DMS53 treated with DMSO at 0.1 percent for 48 hours (cell line): ENCODE data around the gene RASA1.

Experiments
- DNase-seq: peaks from one replicate; lab custom pipeline; 2025; ENCODE audit not compliant: unreplicated experiment; lab: John Stamatoyannopoulos, UW

The RASA1 gene

DNA sequence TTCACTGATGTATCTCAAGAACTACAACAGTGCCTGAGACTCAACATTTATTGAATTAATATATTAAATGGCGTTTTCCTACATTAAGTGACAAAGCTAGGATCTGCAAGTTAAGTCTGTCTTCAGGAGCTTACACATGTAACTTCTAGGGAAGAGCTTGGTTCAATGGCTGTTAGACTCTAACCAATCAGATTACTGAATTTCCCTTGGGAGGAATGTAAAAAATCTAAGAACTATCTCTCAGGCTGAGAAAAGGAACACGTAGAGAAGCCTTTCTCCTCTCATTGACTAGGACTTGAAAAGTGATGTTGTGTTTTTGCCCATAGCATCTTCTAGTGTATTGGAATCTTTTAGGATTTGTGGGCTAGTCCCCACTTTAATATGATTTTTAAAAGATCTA, 91.4 kb downstream of the RASA1 start:
- DNase-seq = no peak

DNA sequence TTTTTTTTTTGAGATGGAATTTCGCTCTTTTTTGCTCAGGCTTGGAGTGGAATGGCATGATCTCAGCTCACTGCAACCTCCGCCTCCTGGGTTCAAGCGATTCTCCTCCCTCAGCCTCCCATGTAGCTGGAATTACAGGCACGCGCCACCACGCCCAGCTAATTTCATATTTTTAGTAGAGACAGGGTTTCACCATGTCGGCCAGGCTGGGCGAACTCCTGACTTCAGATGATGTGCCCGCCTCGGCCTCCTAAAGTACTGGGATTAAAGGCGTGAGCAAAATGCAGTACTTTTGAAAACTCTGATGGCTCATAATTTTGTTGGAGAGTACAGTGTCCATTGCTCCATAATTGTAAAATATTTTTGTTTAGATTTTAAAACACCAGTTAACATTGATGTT, 92.4 kb downstream of the RASA1 start:
- DNase-seq = no peak

DNA sequence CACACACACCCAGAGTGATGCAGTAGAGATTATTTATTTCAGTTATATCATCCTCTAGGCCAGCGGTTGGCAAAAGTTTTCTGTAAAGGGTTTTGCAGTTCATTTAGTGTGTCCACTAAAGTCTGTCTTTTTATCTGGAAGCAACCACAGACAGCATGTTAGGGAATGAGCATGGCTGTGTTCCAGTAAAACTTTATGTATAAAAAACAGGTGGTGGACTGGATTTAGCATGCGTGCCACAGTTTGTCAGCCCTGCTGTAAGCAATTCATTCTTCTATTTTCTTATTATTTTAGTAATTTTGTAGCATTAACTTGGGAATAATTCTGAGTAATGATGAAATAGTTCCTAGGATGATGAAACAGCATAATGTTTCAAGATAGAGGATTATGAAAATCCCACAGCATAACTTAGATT, 93.4 kb downstream of the RASA1 start:
- no peak for DNase-seq

DNA sequence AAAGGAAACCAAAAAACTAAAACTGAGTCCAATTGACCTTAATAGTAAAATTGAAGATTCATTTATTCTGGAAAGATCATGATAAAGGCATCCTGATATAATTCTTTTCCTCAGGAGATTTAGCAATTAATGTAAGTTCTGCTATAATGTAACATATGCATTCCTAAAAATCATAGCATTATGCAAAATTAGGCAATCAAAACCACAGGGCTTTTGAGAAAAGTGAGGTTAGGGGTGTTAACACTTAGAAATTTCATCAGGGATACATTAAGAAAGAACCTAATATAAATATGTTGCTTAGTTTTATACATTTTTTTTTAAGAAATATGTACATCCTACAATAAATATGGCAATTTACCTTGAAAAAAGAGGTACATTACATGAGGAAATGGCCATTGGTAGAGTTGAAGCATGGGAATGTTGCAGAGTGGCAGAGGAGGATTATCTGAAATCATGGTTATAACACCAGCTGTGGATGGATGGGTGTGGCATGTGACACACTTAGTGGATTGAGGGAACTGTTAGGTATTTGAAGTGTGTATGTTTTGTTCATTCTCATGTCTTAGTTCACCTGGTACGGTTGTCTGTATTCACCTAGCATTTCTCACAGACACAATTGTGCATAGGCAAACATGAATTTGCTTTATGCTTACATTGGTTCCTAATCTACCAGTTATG, 94.0 kb downstream of the RASA1 start:
- no peak for DNase-seq

DNA sequence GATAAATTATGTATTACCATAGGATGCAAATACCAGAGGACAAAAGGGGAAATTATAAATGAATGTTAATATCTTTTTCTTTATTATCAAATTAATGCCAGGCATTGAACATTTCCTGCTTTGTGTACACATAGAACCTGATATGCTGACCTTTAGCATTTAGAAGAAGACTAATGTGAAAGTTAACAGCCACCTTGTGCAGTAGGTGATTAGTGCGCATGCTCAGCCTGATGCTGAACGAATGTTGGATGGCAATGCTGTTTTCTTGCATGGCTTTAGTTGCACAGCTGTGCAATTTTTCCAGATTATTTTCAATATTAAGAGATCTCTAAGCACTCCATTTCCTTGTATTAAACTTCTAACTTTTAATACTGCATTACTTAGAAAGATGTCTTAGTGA, 99.6 kb downstream of the RASA1 start:
- DNase-seq = no peak

DNA sequence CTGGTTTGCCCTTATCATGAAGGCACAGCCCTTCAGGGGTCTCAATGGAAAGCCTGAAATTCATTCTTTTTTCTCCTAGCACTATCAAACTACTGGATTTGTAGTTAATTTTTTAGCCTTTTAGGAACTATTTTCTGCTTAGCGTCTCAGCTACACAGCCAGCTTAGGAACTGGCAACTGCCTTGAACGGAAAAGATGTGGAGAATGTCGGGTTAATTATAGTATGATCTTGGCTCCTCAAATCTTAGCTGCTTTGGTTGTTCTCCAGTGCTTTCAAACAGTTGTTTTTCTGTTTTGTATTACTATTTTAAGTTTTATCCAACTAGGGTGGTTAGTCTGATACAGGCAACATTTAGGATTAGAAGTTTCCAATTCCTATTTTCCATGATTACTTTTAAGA, 100.9 kb downstream of the RASA1 start:
- no peak for DNase-seq

DNA sequence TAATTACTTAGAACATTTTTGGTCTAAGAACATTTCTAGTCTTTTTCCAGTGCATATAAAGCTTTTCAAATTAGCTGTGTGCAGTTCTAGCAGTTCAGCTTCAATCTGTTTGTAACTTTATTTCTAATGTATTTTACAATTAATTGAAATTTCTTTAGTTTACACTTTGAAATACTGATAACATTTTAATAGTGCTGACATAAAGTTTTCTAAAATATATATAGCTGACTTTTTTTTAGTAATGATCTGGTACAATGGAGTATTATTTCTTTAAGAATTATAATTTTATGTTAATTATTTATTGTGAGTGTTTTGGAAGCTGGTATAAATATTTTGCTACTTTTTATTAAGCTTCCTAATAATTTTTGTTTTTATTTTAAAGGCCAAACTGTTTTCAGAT, 101.7 kb downstream of the RASA1 start:
- DNase-seq = no peak

DNA sequence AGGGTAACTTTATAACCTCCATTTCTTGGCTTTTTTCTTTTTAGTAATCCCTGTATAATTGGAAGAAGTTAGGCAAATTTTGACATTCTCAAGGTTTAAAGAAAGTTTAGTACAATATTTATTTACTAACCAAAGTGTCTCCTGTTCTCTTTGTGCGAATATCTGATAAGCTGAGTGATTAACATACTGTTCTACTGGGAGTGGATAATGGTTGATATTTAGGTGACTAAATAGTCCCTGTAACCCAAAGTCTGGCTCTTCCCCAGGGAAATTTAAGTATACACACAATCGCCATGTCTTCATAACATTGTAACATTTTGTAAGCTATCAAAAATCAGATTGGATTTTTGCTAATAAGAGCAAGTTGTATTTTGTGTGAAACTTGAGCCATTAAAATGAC, 105.0 kb downstream of the RASA1 start:
- DNase-seq = no peak

DNA sequence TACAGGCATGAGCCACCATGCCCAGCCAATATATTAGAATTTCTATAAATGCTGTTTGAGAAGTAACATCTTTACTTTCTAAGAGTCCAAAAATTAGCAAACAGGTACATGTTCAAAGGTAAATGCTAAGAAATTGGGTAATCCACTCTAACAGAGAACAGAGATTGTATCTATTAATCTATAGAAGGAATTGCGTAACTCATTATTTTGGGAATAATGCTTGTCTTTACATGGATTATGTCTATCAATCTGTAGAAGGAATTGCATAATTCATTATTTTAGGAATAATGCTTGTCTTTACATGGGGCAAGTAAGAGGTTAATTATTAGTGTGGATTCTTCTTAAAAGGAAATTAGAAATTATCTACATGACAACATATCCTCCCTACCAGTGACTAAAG, 114.5 kb downstream of the RASA1 start:
- no peak for DNase-seq

DNA sequence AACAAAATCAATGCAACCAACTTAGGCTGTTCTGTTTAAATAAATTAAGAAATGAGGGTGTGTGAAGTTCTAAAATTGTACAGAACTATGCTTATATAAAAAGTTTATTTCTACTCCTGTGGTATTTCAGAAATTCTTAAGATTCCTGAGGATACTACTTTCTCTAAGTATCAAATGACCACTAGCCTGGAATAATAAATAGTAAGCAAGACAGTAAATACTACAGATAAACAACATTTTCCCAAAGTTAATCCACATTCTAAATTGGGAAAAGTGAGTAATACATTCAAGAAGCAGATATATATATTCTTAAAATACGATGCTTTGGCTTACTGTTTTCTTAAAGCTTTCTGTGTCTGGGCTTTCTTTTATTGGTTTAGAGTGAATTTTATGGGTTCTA, 115.5 kb downstream of the RASA1 start:
- DNase-seq = no peak

DNA sequence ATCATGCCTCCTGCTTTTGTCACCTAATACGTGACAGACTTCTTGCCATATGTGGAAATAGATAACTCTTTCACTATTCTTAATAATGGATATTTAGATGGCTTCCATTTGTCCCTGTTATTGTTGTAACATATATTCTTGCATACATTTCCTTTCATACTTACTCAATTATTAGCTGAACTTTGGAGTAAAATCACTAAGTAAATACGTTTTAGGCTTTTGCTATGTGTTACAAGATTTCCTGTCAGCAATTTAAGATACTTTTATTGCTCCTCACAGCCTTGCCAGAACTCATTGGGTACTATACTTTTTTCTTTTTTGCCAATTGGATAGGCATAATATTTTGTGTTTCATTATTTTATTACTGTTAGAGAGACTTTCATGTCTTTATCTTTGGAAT, 118.1 kb downstream of the RASA1 start:
- DNase-seq = no peak

DNA sequence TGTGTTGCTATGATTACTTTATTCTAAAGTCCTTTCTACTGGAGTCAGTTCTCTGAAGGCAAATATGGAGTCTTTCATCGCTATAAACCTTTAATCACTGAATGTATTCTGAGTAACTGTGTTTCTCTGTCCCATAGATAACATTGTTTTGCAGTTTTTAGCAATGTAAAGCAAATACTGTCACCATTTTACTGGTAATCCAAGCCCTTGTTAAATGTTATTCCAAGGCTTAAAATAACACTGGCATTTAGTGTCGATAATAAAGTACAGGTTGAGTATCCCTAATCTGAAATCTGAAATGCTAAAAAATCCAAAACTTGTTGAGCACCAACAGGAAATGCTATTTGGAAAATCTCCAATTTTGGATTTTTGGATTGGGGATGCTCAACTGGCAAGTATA, 120.4 kb downstream of the RASA1 start:
- DNase-seq = no peak

DNA sequence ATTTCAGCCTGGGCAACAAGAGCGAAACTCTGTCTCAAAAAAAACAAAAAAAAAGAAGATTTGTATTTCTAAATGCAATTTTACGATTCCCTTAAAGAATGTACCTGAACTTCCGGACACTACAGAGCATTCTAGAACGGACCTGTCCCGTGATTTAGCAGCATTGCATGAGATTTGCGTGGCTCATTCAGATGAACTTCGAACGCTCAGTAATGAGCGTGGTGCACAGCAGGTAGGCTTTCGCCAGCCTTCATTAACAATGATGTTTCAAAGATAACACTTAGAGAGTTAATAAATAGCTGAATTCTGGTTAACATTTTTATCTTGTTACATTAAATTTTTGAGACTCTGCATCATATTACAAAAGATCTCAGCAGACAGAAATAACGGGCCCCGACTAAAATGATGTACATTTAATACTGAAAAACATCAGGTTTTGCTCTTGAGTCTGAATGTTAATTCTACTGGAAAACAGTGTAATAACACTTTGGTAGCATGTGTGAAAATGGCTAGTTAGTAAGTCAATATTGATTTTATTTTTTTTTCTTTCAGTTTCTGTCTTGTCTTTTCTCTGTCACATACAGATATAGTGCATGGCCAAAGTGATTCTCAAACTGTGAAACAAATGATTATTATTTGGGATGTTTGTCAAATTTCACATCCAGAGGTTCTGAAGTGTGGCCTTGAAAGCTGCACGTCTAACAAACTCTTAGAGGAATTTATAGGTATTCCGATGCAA, 121.8 kb downstream of the RASA1 start:
- no peak for DNase-seq

DNA sequence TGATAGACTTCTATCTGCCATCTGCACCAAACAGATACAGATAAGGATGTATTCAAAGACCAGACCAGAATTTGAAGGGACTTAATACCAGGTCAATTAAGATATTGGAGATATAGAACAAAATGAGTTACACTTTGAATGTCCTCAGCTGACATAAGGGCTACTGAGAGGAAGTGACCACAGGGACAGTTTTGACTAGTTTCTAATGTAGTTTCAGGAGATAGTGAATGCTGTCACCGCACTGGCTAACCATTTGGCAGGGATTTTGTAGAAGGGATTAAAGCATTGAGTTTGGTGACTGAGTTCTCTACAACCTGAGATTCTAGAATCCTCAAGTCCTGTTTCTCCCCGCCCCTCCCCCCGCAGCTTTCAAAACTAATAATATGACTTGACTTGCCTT, 122.4 kb downstream of the RASA1 start:
- no peak for DNase-seq

DNA sequence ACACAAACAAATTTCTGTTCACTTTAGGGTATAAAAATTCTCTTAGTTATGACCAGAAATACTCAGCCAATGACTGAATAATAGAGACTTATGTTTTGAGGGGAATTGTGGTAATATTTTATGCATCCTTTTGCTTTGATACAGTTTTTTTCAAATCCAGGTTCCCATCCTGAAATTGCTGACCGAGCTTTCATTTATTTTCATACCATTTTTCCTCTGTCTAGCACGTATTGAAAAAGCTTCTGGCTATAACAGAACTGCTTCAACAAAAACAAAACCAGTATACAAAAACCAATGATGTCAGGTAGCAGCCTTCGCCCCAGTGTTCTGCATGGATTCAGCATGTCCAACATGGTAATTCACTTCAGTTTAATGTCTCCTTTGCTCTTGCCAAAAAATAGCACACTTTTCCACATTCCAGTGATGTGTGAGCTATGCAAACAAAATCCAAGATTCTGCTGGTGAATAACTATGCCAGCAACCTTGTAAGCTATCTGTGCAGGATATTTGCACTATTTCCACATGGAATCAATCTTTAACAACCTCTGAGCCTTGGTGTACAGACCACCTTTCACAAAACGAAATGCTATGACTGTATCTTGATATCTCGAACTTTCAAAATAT, 123.0 kb downstream of the RASA1 start:
- DNase-seq = no peak

DNA sequence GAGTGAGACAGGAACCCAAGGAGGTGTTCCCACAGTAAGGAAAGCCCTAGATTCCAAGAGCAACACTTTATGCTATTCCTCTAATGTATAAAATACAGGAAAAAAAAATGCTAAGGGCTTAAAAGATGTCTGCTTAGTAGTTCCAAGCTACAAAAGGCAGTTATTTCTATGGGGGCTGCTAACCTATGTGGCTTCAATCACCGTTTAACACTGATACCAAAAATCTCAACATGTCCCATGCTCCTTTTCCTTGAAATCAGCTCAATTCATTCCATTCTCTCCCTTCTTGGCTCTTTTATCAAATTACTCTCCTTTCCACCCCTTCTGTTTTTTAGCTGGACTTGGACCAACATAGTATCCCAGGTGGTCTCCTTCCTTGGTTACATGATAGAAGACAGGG, 124.5 kb downstream of the RASA1 start:
- no peak for DNase-seq

DNA sequence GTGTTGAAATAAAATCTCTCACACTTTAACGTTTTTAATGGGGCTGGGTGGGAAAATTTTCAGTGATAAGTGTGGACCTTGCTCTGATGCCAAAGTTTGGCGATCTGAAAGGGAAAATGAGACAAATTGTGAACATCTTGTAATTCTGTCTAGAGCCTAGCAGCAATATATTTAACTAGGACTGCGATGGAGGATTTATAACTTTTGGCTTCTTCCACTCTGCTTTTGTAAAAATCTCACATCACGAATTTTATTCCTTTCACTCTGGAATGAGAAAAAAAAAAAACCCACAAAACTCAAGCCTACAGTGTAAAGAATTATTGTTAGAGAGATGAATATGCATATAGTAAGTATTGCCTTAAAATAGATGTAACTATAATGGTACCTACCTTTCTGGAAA, 125.1 kb downstream of the RASA1 start:
- DNase-seq = no peak

DNA sequence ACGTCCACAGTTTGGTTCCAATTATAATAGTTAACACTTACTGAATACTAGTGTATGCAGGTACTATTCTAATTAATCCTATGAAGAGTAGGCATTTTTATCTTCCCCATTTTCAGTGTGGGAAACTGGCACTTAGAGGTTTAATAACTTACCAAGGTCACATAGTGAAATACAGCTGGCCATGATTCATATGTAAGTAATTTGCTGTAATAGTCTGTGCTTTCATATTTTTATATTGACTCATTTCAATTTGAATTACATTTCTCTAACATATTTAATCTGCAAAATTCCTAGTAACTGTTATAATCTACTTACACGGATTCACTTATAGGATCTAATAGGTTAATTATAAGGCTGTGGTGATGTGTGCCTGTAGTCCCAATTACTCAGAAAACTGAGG, 125.6 kb downstream of the RASA1 start:
- no peak for DNase-seq

DNA sequence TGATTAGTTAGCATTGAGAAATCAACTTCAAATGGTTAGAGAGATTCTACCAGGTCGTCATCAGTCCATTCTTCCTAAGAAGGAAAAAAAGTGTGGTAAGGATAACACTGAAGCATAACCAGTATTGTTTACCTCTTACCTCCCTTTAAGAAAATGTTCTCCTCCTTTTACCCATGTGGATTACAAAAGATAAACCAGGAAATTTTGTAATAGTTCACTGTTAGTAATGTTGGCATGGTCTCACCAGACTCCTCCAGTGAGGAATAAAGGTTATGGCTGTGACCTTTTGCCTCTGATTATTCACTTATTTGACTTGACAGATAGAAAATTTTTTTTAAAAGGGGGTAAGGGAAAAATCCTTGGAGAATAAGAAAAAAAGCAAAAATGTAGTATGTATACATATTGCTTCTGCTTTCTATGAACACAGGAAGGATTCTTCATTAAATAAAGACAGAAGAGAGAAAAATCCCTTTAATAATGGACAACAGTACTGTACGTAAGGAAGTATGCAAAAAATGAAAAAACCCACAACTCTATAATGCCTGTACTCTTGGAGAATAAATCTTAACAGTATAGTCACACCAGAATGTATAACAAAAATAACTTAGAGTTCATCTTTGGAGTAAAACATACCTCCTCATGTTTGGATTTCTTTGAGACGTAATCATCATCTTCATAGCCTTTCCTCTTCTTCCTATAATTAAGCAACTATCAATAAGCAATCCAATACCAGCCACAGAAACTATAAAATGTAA, 126.9 kb downstream of the RASA1 start:
- no peak for DNase-seq

DNA sequence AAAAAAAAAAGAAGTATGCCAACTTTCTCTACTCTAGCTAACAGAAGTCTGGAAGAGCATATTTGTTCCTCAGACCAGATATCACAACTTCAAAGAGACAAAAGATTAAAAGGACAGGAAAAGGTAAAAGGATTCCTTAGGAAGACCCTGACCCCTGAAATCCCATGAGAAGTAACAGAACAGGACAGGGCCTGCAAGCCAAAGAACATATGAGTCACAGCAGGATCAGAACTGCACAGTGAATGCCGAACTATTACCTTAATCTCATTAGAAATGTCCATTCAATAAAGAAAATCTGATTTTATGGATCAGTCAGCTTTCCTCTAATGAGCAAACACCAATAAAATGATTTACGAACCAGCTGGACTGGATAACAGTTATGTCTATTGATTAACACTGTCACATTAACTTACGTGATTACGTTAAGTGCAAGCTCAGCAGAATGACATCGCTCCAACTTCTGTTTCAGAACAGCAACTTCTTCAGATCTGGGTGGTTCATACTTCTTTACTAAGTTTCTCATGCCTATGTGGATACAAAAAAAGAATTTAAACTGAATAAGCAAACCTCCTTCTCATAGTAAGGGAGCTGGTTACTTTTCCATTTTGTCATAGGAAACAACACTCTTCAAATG, 131.4 kb downstream of the RASA1 start:
- DNase-seq = no peak

DNA sequence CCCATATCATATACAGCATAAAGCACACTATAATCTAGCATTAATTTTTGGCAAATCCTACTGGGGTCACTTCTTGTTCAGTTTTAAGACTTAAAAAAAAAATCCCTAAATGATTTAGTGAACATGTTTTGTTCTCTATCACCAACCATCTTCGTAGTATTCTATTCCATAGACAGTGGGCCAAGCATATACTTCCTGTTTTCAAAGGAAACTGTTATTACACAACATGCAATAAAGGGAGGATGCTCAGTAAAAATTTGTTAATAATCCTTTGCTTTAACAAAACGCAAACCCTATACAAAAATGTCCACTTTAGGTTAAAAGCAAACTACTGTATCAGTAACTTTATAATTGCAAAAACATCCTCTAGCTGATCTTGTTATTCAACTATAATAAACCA, 132.0 kb downstream of the RASA1 start:
- DNase-seq = no peak
